Measurements from ENCODE around the gene RNF144B. TPM values are rescaled to one million over a fixed set of nuclear protein-coding genes. Genes with fewer than 3 reads are reported as not detected.
"Not testable (repeated sequence)": the region's sequence is repeated elsewhere in the genome, so short reads cannot be mapped to it uniquely, and the experiment has no call there.

Gene RNF144B
- total and polyA plus RNA-seq, 2 donors, result 6.1 to 24.1 TPM

GRCh38 chr6:18395177-18395855, 8.2 kb downstream of the RNF144B start:
- H3K9me3 ChIP-seq (ENCODE audit: control insufficient read depth in 2 of 2, insufficient read depth in 1 of 2, low read length in 1 of 2), result no peaks in the 10 kb centered on the region
- peaks cover 0 to 4% of the 10 kb centered on the region in 2 donors for H3K36me3 ChIP-seq (ENCODE audit: control insufficient read depth in 2 of 2, insufficient read depth in 2 of 2, low read length in 1 of 2)
- DNase-seq (ENCODE audit: low read depth in 6 of 9, low spot score in 9 of 9), result no peak
- WGBS, result 97% methylated on average over 2 of the region's 2 CpGs
- no peak overlapping the region for H3K4me3 ChIP-seq (ENCODE audit: low read length in 2 of 2)
- no peak overlapping the region for H3K27ac ChIP-seq (ENCODE audit: low read depth in 1 of 2, low read length in 1 of 2)
- no peaks in the 10 kb centered on the region for H3K27me3 ChIP-seq (ENCODE audit: control insufficient read depth in 2 of 2, insufficient read depth in 1 of 2, low read length in 1 of 2)
- peaks cover 0 to under 1% of the 10 kb centered on the region in 2 donors for H3K4me1 ChIP-seq (ENCODE audit: control insufficient read depth in 2 of 2, insufficient read depth in 2 of 2, low read length in 2 of 2)

GRCh38 chr6:18395856-18396197, 8.7 kb downstream of the RNF144B start:
- H3K4me1 ChIP-seq (ENCODE audit: control insufficient read depth in 2 of 2, insufficient read depth in 2 of 2, low read length in 2 of 2), result peaks cover 0 to 5% of the 10 kb centered on the region in 2 donors
- no peak for DNase-seq (ENCODE audit: low read depth in 6 of 9, low spot score in 9 of 9)
- no peaks in the 10 kb centered on the region for H3K9me3 ChIP-seq (ENCODE audit: control insufficient read depth in 2 of 2, insufficient read depth in 1 of 2, low read length in 1 of 2)
- H3K36me3 ChIP-seq (ENCODE audit: control insufficient read depth in 2 of 2, insufficient read depth in 2 of 2, low read length in 1 of 2), result peaks cover 0 to 4% of the 10 kb centered on the region in 2 donors
- no peak overlapping the region for H3K27ac ChIP-seq (ENCODE audit: low read depth in 1 of 2, low read length in 1 of 2)
- WGBS, result 99% methylated on average over 1 of the region's 1 CpG
- no peaks in the 10 kb centered on the region for H3K27me3 ChIP-seq (ENCODE audit: control insufficient read depth in 2 of 2, insufficient read depth in 1 of 2, low read length in 1 of 2)
- no peak overlapping the region for H3K4me3 ChIP-seq (ENCODE audit: low read length in 2 of 2)

GRCh38 chr6:18397701-18398100, 10.6 kb downstream of the RNF144B start:
- WGBS, result 97% methylated on average over 6 of the region's 6 CpGs
- peaks cover 0 to 5% of the 10 kb centered on the region in 2 donors for H3K4me1 ChIP-seq (ENCODE audit: control insufficient read depth in 2 of 2, insufficient read depth in 2 of 2, low read length in 2 of 2)
- H3K36me3 ChIP-seq (ENCODE audit: control insufficient read depth in 2 of 2, insufficient read depth in 2 of 2, low read length in 1 of 2), result peaks cover 0 to 4% of the 10 kb centered on the region in 2 donors

GRCh38 chr6:18398225-18398624, 11.1 kb downstream of the RNF144B start:
- not testable (repeated sequence) for H3K9me3 ChIP-seq (ENCODE audit: control insufficient read depth in 2 of 2, insufficient read depth in 1 of 2, low read length in 1 of 2); H3K4me1 ChIP-seq (ENCODE audit: control insufficient read depth in 2 of 2, insufficient read depth in 2 of 2, low read length in 2 of 2); H3K4me3 ChIP-seq (ENCODE audit: low read length in 2 of 2); H3K27ac ChIP-seq (ENCODE audit: low read depth in 1 of 2, low read length in 1 of 2); DNase-seq (ENCODE audit: low read depth in 6 of 9, low spot score in 9 of 9); H3K36me3 ChIP-seq (ENCODE audit: control insufficient read depth in 2 of 2, insufficient read depth in 2 of 2, low read length in 1 of 2); H3K27me3 ChIP-seq (ENCODE audit: control insufficient read depth in 2 of 2, insufficient read depth in 1 of 2, low read length in 1 of 2)
- WGBS, result 96% methylated on average over 4 of the region's 4 CpGs

More at GRCh38 chr6:18397701-18398100, 10.6 kb downstream of the RNF144B start:
- no peak for DNase-seq (ENCODE audit: low read depth in 6 of 9, low spot score in 9 of 9)
- Histone ChIP-seq H3K27me3 (ENCODE audit: control insufficient read depth in 2 of 2, insufficient read depth in 1 of 2, low read length in 1 of 2) (no peaks in the 10 kb centered on the region), H3K9me3 (ENCODE audit: control insufficient read depth in 2 of 2, insufficient read depth in 1 of 2, low read length in 1 of 2) (no peaks in the 10 kb centered on the region), H3K4me3 (ENCODE audit: low read length in 2 of 2) (no peak overlapping the region), H3K27ac (ENCODE audit: low read depth in 1 of 2, low read length in 1 of 2) (no peak overlapping the region)

- peak in 2 of 9 donors; percentile 18 to 38 for DNase-seq (ENCODE audit: low read depth in 6 of 9, low spot score in 9 of 9)
Measured at GRCh38 chr6:18400831-18401446, 13.8 kb downstream of the RNF144B start.

GRCh38 chr6:18404965-18405364, 17.8 kb downstream of the RNF144B start:
- H3K4me1 ChIP-seq (ENCODE audit: control insufficient read depth in 2 of 2, insufficient read depth in 2 of 2, low read length in 2 of 2); H3K36me3 ChIP-seq (ENCODE audit: control insufficient read depth in 2 of 2, insufficient read depth in 2 of 2, low read length in 1 of 2); DNase-seq (ENCODE audit: low read depth in 6 of 9, low spot score in 9 of 9); H3K27me3 ChIP-seq (ENCODE audit: control insufficient read depth in 2 of 2, insufficient read depth in 1 of 2, low read length in 1 of 2); H3K4me3 ChIP-seq (ENCODE audit: low read length in 2 of 2); H3K27ac ChIP-seq (ENCODE audit: low read depth in 1 of 2, low read length in 1 of 2); H3K9me3 ChIP-seq (ENCODE audit: control insufficient read depth in 2 of 2, insufficient read depth in 1 of 2, low read length in 1 of 2): not testable (repeated sequence)
- WGBS, result 98% methylated on average over 6 of the region's 6 CpGs

More at GRCh38 chr6:18400831-18401446, 13.8 kb downstream of the RNF144B start:
- 90% methylated on average over 2 of the region's 2 CpGs for WGBS
- Histone ChIP-seq H3K27me3 (ENCODE audit: control insufficient read depth in 2 of 2, insufficient read depth in 1 of 2, low read length in 1 of 2) (no peaks in the 10 kb centered on the region), H3K4me3 (ENCODE audit: low read length in 2 of 2) (no peak overlapping the region), H3K9me3 (ENCODE audit: control insufficient read depth in 2 of 2, insufficient read depth in 1 of 2, low read length in 1 of 2) (no peaks in the 10 kb centered on the region), H3K36me3 (ENCODE audit: control insufficient read depth in 2 of 2, insufficient read depth in 2 of 2, low read length in 1 of 2) (peaks cover 0 to 4% of the 10 kb centered on the region in 2 donors), H3K4me1 (ENCODE audit: control insufficient read depth in 2 of 2, insufficient read depth in 2 of 2, low read length in 2 of 2) (peaks cover 0 to 5% of the 10 kb centered on the region in 2 donors), H3K27ac (ENCODE audit: low read depth in 1 of 2, low read length in 1 of 2) (peak overlapping the region; percentile 48 to 64)

- Histone ChIP-seq H3K27ac (ENCODE audit: low read depth in 1 of 2, low read length in 1 of 2) (no peak overlapping the region), H3K27me3 (ENCODE audit: control insufficient read depth in 2 of 2, insufficient read depth in 1 of 2, low read length in 1 of 2) (no peaks in the 10 kb centered on the region), H3K36me3 (ENCODE audit: control insufficient read depth in 2 of 2, insufficient read depth in 2 of 2, low read length in 1 of 2) (no peaks in the 10 kb centered on the region), H3K9me3 (ENCODE audit: control insufficient read depth in 2 of 2, insufficient read depth in 1 of 2, low read length in 1 of 2) (no peaks in the 10 kb centered on the region), H3K4me1 (ENCODE audit: control insufficient read depth in 2 of 2, insufficient read depth in 2 of 2, low read length in 2 of 2) (peaks cover 0 to 1% of the 10 kb centered on the region in 2 donors), H3K4me3 (ENCODE audit: low read length in 2 of 2) (no peak overlapping the region)
- 86% methylated on average over 4 of the region's 4 CpGs for WGBS
- DNase-seq (ENCODE audit: low read depth in 6 of 9, low spot score in 9 of 9), result no peak
Measured at GRCh38 chr6:18405477-18406293, 18.5 kb downstream of the RNF144B start.

- Histone ChIP-seq H3K4me1 (ENCODE audit: control insufficient read depth in 2 of 2, insufficient read depth in 2 of 2, low read length in 2 of 2) (no peaks in the 10 kb centered on the region), H3K4me3 (ENCODE audit: low read length in 2 of 2) (no peak overlapping the region), H3K27ac (ENCODE audit: low read depth in 1 of 2, low read length in 1 of 2) (no peak overlapping the region), H3K36me3 (ENCODE audit: control insufficient read depth in 2 of 2, insufficient read depth in 2 of 2, low read length in 1 of 2) (no peaks in the 10 kb centered on the region), H3K9me3 (ENCODE audit: control insufficient read depth in 2 of 2, insufficient read depth in 1 of 2, low read length in 1 of 2) (no peaks in the 10 kb centered on the region), H3K27me3 (ENCODE audit: control insufficient read depth in 2 of 2, insufficient read depth in 1 of 2, low read length in 1 of 2) (no peaks in the 10 kb centered on the region)
- no peak for DNase-seq (ENCODE audit: low read depth in 6 of 9, low spot score in 9 of 9)
- WGBS, result 98% methylated on average over 4 of the region's 4 CpGs
Measured at GRCh38 chr6:18406955-18407749, 20.0 kb downstream of the RNF144B start.
